Measurements from ENCODE around the gene EML4.

The EML4 gene

DNA sequence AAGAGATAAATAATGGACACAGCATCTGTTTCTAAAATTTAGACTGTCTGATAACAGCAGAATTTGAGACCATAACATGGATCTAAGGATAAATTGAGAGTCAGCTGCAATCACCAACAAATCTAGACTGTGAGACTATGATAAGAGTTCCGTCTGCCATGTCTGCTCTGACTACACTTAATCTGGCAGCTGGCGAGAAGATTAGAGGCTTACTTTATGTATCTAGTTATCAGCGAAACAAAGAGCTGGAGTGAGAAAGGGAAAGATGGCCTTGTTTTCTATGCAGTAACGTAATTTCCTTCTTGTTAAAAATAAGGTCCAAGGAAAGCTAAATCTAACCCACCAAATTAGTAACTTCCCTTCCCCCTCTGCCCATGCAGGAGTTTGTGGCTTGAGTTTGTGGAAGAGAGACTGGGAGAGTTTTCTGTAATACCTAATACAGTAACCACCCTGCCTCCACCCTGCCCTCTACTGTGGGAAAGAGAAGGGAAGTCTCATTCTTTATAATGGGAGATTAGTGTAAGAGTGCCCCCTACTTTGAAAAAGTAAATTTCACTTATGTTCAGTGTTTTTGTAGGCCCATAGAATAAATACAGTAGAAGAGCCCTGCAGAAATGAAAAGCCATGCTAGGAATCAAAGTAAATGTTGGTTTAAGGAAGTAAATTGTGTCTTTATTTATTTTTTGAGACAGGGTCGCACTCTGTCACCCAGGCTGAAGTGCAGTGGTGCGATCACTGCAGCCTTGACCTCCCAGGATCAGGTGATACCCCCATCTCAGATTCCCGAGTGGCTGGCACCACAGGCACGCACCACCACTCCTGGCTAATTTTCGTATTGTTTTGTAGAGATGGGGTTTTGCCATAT, 27.5 kb downstream of the EML4 start:
- DNase-seq: peak; percentile 18

DNA sequence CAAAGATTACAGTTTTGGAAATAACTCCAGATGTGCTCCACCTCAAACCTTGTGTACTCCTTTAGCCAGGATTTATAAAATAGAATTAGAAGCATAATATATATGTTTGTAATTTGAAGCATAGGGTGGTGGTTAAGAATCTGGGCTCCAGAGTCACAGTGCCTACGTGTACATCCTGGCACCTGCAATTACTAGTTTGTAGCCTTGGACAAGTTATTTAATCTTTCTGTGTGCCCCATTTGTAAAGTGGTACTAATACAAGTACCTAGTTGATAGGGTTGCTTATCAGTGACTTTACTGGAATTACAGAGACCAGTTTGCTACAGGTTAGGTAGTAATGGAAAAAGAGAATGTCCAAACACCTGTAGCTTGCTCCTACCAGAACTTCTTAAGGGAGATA, 28.6 kb downstream of the EML4 start:
- DNase-seq: no peak

DNA sequence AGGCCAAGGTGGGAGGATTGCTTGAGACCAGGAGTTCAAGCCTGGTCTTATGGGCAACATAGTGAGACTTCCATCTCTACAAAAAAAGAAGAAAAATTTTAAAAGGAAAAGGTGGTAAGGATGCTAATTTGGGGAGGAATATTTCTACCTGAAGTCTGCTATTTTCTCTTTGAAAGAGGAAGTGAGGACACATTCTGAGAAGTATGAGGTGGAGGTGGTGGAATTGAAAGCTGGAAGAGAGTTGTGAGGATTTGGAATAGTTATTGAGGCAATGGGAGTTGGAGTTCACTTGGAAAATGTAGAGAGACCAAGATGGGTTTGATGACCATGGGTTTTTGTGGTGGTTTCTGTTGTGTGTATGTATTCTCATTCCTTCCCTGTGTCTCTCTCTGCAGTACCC, 29.3 kb downstream of the EML4 start:
- DNase-seq: no peak

DNA sequence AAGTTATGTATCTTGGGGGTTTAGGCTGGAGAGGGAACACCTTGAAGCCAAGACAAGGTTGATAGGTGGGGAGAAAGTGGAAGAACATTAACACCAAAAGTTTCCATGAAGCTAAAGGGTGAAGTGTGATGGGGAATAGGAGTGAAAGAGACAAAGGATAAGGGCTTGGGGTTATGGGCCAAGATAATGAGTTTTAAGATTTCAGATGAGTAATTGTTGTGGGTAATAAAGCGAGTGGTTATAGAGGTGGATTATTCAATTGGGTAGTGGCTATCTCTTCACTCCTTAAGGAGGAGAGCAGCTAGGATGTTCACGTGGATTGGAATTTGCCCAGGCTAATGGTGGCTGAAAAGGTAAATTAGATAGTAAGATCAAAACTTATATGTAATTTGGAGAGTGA, 29.8 kb downstream of the EML4 start:
- no peak for DNase-seq

DNA sequence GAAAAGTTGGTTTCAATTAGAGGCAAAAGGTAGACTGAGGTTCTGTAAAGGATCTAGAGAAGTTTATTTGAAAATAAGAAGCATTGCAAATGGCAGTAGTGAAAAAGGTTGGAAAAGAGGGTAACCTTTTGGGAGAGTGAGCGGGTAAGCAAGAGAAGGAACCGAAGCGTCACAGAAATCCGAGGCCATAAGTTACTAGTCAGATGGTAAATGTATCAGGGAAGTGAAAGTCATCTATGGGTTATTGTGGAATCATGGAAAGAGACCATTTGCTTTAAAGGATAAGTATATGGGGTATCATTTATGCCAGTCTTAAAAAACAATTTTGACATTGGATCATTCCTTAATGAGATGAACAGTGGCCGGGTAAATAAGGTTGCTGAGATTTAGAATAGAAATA, 30.5 kb downstream of the EML4 start:
- no peak for DNase-seq

DNA sequence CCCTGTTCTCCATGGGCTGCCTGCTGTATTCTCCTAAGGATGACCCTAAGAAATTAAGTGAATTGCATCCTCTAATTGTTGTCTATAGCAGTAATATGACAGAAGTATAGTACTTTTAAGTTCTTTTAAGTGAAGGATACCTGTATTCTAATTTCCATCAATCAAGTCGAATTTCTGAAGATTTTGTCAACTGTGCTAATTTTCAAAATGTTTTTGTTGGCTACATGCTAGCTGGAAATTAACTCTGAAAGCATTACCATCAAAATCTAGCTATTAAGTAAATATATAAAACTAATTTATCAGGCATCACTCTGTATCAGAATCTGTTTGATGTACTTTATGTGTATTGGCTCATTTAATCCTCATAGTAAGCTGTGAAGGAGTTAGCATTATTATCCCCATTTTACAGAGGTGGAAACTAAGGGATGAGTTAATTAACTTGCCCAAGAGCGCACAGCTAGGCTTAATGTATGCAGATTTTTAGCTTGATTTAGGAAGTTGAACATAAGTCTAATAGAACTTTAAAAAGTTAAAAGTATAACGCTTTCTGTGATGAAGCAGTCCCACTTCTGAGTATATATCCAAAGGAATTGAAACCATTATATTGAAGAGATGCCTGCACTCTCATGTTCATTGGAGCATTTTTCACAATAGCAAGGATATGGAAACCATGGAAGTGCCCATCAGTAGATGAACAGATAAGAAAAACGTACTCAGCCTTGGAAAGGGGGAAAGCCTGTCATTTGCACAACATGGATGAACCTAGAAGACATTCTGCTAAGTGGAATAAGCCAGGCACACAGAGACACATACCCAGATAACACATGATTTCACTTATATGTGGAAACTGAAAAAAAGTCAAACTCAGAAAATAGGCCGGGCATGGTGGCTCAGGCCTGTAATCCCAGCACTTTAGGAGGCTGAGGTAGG, 32.0 kb downstream of the EML4 start:
- DNase-seq: no peak

DNA sequence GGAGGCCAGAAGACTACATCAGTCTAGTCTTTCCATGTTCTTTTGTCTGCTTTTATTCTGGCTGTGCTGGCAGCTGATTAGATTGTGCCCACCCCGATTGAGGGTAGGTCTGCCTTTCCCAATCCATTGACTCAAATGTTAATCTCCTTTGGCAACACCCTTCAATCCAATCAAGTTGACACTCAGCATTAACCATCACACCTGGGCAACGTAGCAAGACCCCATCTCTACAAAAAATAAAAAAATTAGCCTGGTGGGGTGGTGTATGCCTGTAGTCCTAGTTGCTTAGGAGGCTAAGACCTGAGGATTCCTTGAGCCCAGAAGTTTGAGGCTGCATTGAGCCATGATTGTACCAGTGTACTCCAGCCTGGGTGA, 33.5 kb downstream of the EML4 start:
- no peak for DNase-seq

DNA sequence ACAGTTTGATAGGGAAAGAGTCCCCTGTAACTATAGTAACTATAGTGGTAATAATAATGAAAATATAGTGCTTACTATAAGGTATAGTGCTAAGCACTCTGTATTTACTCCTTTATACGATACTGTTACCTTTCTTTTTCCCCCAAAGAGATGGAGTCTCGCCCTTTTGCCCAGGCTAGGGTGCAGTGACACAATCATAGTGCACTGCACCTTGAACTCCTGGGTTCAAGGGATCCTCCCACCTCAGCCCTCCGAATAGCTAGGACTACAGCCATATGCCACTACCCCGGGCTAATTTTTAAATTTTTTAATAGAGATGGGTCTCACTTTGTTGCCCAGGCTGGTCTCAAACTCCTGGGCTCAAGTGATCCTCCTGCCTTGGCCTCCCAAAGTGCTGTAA, 34.6 kb downstream of the EML4 start:
- no peak for DNase-seq

DNA sequence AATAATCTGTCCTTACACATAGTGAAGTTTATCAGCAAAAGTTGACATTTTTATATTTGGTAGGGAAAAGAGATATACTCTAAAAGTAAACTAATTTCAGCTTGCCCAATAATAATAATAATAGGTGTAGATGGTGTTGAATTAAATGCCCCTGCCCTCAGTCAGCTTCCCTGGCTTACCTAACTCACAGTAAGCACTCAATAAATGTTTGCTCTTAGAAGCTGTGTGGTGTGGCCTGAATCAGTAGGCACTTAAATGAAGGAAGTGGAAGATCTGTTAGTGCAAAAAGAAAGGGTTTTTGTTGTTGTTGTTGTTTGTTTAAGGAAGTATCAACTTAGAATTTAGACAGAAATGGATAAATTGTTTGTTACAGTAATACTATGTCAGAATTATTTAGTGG, 36.2 kb downstream of the EML4 start:
- DNase-seq: no peak

DNA sequence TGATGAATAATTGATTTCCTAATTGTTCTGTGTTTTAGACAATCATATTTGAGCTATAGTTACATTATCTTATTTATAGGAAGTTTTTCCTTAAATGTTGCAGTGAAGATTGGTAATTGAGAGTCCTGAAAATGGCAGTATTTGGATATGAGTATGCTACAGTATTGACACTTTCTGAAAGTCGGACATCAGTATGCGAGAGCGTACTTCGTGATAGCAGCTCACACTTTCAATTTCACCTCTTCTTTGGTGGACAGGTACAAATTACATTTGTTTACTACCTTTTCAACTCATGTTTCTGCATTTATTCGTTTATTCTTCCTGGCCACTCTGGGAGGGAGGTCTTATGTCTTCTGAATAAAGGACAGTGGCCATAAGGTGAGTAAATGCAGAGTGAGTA, 38.7 kb downstream of the EML4 start:
- no peak for DNase-seq

DNA sequence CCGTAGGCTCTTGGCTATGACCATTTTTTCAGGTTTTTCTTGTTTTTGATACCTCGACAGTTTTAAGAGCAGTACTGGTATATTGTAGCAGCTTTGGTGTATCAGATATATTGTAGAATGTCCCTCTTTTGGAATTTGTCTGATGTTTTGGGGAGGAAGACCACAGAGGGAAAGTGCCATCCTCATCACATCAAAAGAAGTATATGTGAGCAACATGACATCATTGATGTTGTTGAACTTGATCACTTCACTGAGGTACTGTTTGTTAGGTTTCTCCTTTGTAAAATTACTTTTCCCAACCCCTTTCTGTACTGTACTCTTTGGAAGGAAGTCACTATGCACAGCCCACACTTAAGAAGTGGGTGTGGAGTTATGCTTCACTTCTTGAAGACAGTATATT, 41.0 kb downstream of the EML4 start:
- DNase-seq: no peak

DNA sequence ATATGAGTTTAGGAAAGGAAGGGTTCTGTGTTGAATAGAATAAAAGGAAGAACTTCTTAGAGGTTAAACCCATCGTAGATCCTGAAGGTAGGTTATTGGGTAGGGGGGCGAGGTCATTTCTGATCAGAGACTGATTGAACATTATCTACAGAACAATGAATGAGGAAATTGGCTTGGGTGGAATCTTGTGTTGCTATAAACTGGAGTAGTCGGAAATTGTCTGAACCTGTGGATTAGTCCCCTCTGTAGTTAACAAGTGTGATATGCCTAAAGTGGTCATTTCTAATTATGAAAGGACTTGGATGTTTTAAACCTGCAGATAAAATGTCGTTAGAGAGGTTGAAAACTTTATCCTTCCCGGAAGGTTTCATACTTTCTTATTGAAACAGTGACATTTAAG, 42.1 kb downstream of the EML4 start:
- DNase-seq: no peak

DNA sequence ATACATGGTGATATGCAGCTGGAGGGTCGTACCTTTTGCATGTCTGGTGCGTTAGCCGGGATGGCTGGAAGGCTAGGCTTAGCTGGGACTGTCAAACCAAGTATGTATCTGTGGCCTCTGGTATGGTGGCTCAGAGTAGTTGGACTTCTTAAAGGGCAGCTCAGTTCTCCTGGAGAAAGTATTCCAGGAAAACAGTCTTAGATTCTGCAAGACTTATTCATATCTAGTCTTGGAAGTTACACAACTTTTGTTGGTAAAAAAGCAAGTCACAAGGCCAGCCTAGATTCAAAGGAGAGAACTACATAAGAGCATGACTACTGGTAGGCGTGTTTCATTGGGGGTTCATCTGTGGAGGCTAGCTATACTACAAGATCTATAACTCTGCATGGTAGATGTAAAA, 45.5 kb downstream of the EML4 start:
- DNase-seq: no peak

DNA sequence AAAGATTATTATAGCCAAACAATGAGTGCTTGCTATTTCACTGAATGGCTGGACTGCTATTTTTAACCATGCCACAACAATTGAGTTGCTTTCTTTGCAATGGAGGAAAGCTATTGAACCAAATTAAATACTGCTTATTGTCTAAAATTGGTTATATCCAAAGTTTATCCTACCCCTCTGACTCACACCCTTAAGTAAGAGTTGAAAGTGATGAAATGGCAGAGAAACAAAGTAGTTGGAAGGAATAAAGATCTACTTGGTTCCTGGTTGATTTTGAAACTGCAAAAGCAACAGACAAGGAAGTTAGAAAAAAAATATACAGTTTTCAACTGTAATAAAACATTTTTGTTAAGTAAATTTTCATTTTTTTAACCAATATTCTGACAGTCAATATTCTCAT, 47.5 kb downstream of the EML4 start:
- DNase-seq: no peak

DNA sequence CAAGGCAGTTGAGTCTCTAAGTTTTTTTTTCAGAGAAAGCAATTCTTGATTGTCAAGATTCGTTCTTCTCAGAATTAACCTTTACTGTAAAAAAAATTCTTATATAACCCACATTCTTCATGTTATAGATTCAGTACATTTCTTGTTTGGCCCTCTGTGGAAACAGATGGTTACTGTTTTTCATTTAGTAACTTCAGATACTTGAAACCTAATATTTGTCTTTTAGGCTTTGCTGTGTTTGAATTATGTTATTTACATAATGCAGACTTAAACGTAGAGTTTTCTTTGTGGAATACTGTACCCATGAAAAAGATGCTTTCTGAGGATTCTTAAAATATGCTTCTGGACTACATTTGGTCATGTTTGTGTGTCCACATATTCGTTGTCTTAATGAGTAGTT, 48.2 kb downstream of the EML4 start:
- no peak for DNase-seq

DNA sequence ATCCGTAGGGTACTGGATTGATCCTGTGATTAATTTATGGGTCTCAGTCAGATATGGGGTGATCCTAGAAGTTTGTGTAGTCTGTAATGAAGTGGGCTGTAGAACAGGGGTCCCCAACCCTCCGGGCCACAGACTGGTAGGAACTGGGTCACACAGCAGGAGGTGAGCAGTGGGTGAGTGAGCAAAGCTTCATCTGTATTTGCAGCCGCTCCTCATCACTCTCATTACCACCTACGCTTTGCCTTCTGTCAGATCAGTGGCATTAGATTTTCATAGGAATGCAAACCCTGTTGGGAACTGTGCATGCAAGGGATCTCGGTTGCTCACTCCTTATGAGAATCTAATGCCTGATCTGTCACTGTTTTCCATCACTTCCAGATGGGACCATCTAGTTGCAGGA, 48.8 kb downstream of the EML4 start:
- no peak for DNase-seq

DNA sequence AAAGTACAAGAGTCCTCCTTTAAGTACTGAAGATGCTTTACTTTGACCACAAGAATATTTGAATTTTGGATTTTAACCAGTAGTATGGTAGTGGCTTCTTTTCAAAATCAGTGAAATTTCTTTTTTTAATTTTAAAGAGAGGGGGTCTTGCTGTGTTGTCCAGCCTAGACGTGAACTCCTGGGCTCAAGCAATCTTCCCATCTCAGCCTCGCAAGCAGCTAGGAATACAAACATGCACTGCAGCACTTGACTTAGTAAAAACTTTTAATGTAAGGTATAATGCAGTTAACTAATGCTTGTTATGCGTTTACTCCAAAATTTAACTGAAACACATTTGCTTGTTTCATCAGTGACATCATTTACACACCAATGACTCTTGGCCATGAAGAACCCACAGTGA, 49.6 kb downstream of the EML4 start:
- no peak for DNase-seq

DNA sequence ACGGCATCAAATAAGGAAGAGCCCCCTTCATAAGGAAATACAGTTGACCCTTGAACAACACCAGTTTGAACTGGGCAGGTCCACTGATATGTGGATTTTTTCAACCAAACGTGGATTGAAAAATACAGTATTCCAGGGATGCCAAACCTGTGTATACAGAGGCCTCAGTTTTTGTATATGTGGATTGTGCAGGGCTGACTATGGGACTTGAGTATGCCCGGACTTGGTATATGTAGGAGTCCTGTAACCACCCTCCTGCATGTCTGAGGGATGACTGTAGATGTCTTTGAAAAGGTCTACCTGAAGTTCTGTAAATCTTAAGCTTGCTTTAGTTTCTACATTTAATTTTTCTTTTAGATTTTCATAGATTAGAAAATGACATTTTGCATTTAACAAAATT, 50.0 kb downstream of the EML4 start:
- DNase-seq: no peak

DNA sequence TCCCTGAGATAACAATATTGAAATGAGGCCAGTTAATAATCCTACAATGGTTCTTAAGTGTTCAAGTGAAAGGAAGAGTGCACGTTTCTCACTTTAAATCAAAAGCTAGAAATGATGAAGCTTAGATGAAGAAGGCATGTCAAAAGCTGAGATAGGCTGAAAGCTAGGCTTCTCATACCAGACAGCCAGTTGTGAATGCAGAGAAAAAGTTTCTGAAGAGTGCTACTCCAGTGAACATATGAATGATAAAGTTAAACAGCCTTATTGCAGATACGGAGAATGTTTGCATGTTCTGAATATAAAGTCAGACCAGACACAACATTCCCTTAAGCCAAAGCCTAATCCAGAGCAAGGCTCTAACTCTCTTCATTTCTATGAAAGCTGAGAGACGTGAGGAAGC, 51.4 kb downstream of the EML4 start:
- no peak for DNase-seq

DNA sequence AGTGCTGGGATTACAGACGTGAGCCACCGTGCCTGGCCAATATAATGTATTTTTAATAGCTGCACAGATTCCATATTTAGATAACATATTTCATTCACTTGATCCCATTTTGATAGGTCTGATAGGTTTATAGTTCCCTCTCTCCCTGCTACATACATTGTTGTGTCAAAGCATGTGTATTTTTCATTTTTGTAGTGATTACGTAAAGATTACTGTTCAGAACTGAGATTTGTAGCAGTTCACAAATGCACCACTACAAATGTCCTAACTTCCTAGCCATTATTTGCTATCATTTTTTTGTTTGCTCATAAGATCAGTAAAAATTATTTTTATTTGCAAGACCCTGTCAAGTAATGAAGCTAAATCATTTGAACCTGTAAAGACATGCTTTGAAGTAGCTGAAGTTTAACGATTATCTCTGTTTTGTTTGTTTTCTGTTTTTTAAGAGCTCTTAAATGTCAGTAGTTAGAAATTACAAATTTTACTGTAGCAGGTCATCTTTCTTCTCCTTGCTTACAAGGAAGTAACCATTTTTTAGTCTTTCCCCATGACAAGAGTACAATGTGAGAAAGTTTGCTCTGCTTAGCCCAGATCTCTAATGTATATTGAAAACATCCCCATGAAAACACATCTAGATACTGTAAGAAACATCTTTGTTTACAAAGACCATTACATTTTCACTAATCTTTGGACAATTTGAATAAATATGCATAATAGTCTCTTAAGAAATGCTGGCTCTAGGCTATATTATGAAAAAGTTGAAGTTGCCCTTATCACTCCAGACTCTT, 54.1 kb downstream of the EML4 start:
- no peak for DNase-seq

DNA sequence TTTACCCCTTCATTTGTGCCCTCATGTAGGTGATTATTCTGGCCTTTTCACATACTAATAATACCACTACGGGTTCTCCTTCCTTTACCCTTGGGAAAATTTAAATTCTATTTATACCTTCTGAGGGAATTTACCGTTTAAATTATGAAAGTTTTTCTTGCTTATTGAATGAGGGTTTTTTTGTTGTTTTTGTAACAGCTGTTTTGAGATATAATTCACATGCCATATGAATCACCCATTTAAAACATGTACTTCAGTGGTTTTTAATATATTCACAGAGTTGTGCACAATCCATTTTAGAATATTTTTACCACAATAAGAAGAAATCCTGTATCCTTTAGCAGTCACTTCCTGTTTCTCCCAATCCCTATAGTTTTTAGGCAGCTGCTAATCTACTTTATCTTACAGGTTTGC, 54.7 kb downstream of the EML4 start:
- no peak for DNase-seq

DNA sequence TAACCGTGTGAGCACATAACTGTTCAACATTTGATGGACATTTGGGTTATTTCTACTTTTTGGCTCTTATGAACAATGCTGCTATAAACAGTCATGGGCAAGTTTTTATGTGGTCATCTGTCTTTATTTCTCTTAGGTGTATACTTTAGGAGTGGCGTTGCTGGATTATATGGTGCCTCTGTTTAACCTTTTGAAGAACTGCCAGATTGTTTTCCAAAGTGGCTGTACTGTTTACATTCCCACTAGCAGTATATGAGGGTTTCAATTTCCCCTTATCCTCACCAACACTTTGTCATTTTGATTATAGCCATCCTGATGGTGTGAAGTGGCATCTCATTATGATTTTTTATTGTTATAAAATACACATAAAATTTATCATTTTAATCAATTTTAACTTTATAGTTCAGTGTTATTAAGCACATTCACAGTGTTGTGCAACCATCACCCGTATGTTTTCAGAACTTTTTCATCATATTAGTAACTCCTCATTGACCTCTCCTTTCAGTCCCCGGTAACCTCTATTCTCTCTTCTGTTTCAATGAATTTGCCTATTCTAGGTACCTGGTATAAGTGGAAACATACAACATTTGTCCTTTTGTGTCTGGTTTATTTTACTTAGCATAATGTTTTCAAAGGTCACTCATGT, 55.4 kb downstream of the EML4 start:
- peak; percentile 3 for DNase-seq

DNA sequence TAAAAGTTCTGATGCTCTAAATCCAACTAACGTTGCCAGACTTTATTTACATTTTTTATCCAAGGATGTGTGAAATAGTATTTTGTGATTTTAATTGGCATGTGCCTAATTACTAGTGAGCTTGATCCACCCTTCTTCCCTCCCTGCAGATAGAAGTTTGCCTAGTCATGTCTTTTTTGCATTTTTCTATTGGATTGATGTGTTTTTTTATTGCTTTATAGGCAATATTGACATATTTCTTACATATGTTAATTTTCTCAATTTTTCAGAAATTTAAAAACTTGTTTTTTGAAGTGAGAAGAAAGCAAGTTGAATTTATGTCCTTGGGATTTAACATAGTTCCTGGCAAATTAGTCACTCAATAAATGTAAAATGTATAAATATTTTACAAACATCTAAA, 56.4 kb downstream of the EML4 start:
- no peak for DNase-seq
